SK-MEL-5 (cell line): ENCODE measurements around the gene UST. TPM values are rescaled to one million over a fixed set of nuclear protein-coding genes. Genes with fewer than 3 reads are reported as not detected.

Experiments
- DNase-seq: peaks from one replicate; pipeline ENCODE4 v3.0.0-alpha.2; 2016; ENCODE audit warnings: low read depth, low spot score
- in situ Hi-C: cut with HindIII; loops from 2 replicates; pipeline ENCODE4 v1.10.0; 2016; ENCODE audit warnings: low sequenced_read_pairs, high pct_unique_total_duplicates, low pct_unique_long_range_greater_than_20kb
- total RNA-seq: library from RNA; depleted of rRNA; stranded (reverse); fragments of >200 nt; shearing (Covaris generic); gene quantifications from 2 replicates; pipeline ENCODE4 v1.2.3, GENCODE V29; 2014

Gene UST
- total RNA-seq, 1 experiment from 2014 or later = 15.0 TPM

DNA sequence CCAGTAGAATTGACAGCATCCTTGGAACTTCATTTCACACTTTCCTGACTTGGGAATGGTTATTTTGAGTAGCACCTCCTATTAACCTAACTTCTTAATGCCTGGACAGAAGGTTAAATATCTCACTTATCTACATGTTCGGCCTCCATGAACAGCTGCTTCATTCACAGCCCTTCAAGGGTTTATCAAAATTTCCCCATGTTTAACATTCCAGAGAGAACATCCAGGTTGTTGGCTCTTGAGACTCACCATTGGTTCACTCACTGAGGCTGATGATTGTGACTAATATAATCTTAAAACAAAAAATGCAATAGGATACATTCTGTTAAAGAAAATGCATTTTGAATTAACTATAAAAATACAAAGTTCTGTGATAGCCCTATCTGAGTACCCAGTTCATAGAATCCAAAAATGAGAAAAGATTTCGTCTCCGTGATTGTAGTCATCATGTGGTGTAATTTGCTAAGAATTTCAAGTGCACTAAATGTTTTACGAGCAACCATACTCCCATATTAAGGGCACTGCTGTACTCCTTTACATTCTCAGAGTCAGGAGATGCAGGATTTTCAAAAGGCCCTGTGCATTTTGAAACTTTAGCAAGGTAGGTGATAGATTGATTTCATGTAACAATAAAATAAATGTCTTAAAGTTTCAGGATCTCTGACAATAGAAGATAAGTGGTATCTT, 310.1 kb downstream of the UST start:
- DNase-seq = no peak
- in situ Hi-C loops = no loop called here

DNA sequence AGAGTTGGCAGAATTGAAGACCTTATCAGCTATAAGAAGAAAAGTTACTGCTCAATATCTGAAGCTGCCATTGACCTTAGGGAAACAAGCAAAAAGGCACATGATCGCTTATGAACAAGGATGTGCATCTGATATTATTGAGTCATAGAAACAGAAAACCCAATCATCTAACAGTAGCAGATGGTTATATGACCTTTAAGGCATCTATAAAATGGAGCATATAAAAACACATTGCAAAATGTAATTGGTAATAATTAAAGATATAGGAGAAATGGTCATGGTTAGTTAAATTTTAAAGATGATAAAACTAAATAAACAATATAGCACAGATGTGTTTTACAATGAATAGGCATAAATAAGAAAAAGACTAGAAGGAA, 310.6 kb downstream of the UST start:
- in situ Hi-C loops = no loop called here
- no peak for DNase-seq

DNA sequence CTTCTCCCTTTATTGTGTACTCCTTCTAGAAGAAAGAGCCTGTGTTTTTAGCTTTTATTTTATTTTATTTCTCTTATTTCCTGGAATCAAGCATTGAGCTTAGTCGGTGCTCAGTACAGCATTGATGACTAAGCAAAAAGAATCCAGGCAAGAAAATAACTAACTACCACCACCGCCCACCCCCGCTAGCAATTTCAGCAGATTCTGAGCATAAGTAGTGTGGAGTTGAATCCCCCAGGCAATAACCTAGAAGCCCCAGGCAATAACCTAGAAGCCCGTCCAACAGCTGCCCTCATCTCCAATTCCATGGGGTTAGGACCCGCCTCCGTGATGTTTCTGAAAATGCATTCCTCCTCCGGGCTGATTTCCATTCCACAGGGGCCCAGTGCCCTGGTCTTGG, 312.7 kb downstream of the UST start:
- in situ Hi-C loops = no loop called here
- DNase-seq = no peak

DNA sequence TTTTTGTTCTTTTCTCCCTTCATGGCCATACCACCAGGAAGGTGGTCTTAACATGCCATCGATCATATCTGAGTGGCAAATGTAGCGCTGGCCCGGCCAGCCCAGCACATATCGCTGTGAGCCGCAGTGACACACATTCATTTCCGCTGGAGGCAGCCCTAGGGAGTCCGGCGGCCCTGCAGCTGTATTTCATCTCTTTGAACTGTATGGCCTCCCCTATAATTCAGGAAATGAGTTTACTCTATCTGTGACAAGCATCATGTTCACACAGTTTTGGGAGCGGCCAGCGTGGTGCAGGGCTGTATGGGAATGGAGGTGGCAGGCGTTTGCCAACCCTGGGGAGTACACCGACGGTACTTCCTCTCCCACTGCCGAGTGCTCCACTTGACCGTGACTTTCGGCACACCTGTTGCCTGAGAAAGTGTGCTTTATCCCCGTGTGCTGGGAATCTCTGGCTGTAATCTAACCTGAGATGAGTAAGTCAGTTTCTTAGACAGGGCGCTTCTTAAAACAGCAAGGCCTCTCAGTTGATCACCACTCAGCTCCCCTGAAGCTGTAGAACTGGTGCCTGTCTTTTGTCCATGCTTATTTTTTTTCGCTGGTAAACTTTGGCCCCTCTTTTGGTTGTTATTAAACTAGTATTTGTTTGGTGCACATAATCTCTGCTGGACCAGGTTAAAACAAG, 313.6 kb downstream of the UST start:
- in situ Hi-C loops = no loop called here
- no peak for DNase-seq

DNA sequence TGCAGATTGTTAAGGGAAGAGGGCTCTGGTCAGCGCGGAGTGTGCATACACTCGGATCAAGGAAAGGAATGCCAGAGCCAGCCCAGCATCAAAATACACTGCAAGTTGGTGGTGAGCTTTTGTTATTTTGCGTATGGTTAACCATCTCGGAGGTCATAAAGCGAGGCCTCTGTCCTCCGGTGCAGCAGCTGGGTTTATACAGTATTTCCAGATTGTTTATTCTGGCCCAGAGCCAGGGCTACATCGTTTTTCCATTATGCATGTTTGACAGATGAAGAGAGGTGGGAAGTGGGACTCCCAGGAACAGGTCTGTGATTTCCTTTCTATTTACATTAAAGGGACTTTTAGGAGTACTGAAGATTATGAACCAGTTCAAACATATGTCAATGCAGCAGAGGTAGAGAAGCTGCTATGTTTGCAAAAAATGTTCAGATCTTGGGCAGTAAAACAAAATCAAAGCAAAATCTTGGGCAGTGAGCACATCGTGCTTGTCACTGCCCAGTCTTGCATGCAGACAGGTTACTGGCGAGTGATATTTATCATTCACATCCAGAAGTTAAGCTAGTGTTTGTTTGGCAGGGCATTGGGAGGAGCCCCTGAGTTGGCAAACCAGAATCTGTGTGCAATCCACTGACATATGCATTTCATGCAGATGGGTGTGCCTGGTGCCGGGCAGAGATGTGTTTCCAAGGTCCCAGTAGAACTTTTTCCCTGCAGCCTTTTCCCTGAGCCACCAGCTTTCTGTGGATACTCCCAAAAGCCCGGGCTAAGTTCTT, 314.3 kb downstream of the UST start:
- in situ Hi-C loops = no loop called here
- no peak for DNase-seq

DNA sequence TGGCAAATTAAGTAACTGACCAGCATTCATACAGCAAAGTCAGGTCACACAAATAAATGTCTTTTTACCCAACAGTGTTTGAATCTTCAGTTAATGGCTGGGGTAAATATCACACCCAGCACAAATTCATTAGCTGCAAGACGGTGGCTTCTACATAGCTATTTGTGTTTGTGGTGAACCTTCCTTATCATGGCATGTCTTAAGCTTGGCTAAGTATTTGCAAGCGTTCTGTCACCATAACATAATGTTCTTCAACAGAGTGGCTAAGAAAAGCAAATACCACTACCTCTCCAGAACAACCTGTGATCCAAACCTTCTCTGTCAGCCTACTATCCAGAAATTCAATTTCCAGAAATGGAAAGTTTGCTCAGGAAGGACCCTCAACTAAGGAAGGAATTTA, 315.1 kb downstream of the UST start:
- DNase-seq = no peak
- in situ Hi-C loops = no loop called here

DNA sequence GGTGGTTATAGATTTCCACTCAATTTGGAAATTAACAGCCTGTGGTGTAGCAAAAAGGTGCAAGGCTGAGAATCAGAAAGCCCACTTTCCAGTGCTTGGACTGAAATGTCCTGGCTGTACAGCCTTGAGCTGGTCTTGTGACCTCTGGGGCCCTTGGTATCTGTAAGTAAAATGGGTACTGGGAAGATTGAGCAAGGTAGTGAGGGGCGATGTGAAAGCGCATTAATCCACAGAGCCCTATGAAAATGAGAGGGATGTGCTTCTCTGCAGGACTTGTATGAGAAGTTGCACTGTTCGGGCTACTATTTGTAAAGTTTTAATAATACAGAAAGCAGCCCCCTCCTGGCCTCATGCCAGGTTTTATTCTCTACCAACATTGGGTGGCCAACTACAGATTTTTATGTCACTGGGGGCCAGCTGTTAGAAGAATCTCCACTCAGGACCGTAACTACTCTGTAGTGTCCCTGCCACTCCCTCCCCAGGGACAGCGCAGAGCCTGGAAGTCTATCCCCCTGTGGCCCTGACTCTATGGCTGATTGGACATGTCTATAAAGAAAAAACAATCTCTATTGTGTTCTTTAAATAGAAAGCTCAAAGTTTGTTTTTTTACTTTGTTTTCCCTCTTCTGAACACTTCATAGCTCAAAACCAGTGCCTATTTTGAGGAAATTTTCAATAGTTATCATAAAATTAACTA, 316.0 kb downstream of the UST start:
- in situ Hi-C loops = no loop called here
- no peak for DNase-seq

DNA sequence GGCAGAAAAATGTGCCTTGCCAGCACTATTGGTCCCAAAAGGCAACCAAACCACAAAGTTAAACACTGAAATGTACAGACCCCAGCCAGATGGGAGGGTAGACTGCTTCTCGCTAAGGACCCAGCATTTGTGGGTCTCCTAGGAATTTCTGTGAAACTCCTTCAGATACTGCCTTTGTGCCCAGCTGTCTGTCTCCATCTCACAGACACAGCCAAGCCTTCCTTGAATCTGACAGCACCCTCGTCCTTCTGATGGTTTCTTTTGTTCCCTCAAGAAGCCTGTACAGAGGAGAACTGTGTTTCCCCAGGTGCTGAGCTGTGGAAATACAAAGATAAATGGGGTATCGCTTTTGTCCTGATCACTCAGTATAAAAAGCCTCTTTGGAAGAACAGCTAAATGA, 316.6 kb downstream of the UST start:
- DNase-seq = no peak
- in situ Hi-C loops = no loop called here

DNA sequence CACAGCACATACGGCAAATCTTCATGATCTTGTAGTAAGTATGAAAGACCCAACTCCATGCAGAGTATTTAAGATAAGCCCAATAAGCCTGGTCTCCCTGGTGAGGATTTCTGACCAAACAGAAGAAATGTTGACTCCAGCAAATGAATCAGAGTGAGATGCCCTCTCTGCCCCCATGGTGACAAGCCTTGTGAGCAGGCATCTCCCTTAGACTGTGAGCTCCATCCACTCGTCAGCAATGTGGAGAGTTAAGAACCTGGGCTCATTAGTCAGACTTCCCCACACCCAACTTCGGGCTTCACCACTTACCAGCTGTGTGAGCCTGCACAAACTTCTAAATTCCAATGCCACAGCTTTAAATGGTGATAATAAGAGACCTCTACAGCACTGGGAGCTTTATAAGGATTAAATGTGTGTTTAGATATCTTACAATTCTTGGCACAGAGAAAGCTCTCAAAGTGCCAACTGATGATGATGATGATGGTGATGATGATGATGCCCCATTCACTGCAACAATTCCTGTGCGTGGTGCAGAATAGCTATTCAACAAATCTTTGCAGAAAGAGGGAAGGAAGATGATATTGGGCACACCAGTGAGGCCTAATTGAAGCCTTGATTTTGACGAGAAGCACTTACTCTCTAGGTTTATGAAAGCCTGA, 317.3 kb downstream of the UST start:
- DNase-seq = no peak
- in situ Hi-C loops = no loop called here

DNA sequence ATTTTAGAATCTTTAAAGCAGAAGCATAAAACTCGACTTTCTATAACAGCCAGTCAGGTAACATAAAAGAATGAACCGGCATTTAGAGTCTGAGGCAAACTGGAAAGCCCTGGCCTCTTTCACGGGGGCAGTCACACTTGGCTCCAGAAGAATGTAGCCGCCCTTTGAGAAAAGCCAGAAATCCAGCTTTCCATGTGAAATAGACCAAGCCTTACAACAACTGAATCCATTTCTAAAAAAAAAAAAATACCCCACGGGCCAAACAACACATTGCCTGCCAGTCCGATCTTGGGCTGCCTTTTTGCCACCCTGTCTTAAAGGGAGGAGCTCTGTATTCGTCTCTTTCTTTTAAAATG, 317.8 kb downstream of the UST start:
- no peak for DNase-seq
- in situ Hi-C loops = no loop called here

DNA sequence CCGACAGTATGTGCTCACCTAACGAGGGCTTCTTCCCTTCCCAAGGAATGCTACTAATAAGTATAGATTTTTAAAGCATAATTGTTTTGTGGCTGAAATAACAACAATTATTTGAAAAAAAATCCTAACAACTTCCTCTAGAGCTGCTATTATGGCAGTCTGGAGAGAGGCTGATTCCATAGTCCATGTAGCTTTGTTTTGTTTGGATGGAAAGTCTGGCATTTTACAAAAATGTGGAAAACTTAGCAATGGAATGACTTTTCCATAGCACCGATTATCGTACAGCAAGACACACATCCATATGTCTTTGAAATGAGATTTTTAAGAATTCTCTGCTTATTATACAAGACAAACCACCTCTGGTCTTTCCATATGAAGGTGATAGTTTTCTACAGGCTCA, 318.3 kb downstream of the UST start:
- in situ Hi-C loops = no loop called here
- DNase-seq = no peak

DNA sequence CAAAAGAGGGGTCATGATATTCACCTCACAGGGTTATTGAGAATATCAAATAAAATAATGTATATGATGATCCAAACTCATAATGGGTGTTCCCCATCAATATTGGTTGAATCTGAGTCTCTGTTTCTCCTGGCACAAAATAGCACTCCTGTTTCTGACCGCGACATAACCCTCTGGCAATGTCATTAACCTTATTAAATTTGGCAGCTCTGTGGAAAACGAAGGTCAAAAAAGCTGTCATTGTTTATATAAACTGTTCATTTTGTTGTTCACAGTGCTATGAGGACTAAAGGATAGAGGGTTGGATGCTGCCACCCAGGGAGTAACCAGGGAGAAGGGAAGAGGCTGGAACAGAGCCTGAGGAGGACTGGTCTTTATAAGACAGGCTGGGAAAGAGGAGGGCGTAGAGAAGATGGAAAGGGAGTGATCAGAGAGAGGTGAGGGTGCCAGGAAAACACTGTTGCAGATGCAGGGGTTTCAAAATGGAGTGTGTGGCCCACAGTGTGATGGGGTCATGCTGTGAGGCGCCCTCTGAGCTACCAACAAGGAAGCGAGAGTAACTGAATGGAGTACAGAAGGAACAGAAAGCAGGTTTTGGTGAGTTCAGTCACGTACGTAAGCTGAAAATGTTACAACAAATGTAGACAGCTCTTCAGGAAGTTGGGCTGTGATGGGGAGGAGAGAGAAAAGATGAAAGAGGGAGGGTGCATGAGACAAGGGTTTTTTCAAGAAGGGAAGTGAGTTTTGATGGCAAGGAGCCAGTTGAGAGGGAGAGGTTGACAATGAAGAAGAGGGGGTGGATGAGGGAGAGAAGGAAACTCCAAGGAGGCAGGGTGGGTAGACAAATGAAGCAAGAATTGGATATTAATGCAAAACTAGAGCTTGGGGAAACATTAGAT, 319.1 kb downstream of the UST start:
- no peak for DNase-seq
- in situ Hi-C loops = no loop called here

DNA sequence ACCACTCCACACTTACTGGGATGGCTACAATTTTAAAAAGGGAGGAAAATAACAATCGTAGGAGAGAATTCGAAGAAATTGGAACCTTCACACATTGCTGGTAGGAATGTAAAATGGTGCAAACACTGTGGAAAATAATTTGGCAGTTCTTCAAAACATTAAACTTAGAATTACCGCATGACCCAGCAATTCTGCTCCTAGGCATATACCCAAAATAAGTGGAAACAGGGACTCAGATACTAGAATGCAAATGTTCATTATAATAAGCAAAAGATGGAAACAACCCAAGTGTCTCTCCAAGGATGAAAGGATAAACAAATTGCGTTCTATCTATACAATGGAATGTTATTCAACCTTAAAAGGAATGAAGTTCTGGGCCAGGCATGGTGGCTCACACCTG, 325.2 kb downstream of the UST start:
- in situ Hi-C loops = no loop called here
- DNase-seq = no peak

DNA sequence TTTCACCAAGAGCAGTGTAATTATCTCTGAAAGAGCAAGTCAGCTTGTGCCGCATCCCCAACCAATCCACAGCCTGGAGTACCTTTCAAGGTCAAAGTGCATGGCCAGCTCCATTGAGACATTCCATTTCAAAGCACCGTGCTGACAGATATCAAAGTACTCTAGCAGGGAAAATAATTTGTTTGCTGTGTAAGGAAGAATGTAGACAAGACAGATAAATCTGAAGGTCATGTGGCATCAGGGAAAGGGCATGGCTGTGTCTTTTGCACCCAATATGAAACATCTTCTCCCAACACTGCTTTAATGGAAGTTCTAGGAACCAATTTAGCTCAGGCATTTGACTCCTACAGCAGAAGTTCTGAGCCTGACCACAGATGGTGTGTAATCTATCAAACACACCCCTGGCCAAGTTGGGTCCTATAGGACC, 328.0 kb downstream of the UST start:
- no peak for DNase-seq
- in situ Hi-C loops = no loop called here

DNA sequence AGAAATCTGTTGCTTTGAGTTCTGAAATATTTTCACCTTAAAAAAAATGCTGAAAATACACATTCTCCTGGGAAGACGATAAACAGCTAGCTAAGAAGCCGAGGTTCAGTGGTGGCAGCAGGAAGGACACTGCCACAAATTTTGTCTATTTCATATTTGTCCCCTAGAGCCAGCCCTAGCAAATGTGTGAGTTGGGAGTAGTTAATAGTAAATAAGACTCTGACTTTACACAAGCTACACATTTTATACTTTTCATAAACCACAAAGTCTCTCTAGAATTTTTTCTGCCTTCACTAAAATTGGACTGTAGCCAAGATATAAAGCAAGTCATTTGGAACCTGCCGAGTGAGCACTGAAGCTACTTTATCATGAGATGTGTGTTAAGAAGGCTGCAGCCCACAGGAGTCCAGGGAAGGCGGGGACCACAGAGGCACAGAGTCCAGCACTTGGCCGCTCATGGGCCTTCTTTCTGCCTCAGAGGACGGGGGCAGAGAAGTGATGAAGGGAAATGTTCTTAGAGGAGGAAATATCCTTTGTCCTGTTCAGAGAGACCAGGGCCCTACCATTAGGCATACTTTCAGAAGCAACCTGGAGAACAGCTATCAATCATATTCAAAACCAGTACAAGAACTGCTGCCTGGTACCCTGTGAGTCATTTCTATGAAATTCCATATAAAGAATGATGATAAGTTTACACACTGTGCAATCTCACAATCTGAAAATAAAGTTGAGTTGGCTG, 329.0 kb downstream of the UST start:
- no peak for DNase-seq
- in situ Hi-C loops = no loop called here

DNA sequence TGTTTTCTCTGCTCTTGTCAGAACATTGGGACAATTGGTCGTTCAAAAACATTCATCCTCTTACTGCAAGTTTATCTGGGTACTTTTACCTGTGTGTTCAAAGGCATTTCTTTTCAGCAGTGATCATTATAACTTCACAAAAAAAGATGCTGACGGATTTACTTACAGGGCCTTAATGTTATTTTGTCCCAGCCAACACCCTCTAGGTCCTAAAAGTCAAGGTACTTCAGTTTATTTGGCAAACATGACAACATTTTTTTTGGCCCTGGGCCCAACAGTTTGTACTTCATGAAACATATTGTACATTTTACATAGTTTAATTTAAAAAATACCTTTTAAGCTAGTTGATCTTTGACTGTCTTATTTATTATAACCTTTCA, 329.5 kb downstream of the UST start:
- in situ Hi-C loops = no loop called here

More for the DNA sequence above, 329.5 kb downstream of the UST start:
- no peak for DNase-seq
